ENCODE measurements around the gene KLHL4.
A peak's percentile ranks its signal among the peaks of the same experiment; 100 is the strongest.
"Not testable (repeated sequence)": the region's sequence is repeated elsewhere in the genome, so short reads cannot be mapped to it uniquely, and the experiment has no call there.

The KLHL4 gene

DNA sequence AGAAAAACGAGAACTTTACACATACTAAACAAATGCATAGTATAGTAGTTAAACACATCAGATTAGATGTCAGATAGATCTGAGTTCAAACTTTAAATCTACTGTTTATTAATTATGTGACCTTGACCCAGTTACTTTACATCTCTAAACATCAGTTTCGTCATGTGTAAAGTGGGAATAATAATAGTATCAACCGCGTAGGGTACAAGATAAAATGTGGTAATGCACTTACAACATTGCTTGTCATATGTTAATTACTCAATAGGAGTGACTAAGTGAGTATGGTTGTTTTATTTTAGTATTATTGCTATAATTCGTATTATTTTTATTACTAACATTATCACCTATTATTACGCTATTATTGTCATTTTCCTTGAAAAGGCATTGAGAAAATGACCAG lies 144.2 kb downstream of the KLHL4 start:
- no peak for DNase-seq (ENCODE audit: low read depth)

DNA sequence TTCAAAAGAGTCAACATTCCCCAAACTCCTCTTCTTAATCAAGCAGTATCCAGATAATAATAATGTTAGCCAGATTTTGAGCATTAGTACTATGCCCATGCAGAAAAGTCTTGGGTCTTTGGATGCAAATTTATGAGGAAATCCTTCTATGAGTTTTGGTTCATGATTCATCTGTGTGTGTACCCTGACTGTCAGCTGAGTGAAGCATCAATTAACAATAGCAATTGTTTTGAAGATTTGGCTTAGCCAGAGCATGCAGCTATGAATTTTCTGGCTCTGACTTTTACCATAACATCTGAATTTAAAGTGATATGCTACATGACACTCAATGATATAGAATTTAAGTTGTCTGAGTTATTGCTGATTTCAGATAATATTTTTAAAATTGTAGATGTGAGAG lies 145.8 kb downstream of the KLHL4 start:
- no peak for DNase-seq (ENCODE audit: low read depth)

GRCh38 chrX:87664381-87664780 lies 146.8 kb downstream of the KLHL4 start:
- peak; percentile 4 for DNase-seq (ENCODE audit: low read depth)

DNA sequence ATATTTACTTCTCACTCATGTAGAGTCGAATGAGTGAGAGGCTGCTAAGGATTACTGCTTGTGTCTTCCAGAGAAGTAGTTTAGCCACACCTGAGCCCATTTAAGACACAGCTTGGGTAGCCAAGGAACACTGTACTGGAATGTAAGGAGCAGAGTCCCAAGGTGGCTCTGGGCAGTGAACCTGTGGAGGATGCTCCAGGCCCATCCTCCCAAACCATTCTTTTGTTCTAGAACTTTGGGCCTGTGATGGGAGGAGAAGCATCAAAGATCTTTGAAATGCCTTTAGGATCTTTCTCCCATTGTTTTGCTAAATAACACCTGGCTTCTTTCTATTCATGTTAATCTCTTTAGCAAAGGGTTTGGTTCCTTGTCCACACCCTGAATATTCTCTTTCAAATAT lies 162.2 kb downstream of the KLHL4 start:
- no peak for DNase-seq (ENCODE audit: low read depth)

- no peak for DNase-seq (ENCODE audit: low read depth)
Measured at GRCh38 chrX:87687703-87688102, 170.1 kb downstream of the KLHL4 start.

GRCh38 chrX:87688113-87688748 lies 170.6 kb downstream of the KLHL4 start:
- not testable (repeated sequence) for DNase-seq (ENCODE audit: low read depth)

DNA sequence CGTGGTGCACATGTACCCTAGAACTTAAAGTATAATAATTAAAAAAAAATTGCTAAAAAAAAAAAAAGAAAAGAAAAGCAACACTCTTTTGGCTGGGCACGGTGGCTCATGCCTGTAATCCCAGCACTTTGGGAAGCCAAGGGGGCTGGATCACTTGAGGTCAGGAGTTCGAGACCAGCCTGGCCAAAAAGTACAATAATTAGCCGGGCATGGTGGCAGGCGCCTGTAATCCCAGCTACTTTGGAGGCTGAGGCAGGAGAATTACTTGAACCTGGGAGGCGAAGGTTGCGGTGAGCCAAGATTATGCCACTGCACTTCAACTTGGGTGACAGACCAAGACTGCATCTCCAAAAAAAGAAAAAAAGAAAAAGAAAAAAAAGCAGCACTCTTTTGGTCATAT lies 171.6 kb downstream of the KLHL4 start:
- DNase-seq (ENCODE audit: low read depth): not testable (repeated sequence)

DNA sequence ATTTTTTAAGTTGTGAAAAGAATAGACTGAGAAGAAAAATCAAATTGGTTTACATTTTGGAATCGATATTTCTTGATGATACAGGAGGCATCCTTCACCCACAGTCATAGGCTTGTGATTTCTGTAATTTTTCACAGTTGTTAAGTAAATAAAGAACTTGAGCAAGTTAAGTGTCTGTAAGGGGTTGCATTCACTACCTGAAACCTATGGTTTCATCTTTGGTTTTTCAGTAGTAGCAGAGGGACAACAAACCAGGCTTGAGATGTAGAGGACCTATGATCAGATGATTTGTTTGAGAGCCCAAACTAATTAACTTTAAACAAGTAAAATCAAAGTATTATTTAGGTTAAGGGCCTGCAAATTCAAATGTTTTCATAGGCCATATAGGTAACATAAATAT lies 175.6 kb downstream of the KLHL4 start:
- DNase-seq (ENCODE audit: low read depth): no peak

GRCh38 chrX:87697409-87697808 lies 179.8 kb downstream of the KLHL4 start:
- DNase-seq (ENCODE audit: low read depth): no peak

- no peak for DNase-seq (ENCODE audit: low read depth)
Measured at GRCh38 chrX:87702795-87703194, 185.2 kb downstream of the KLHL4 start.

DNA sequence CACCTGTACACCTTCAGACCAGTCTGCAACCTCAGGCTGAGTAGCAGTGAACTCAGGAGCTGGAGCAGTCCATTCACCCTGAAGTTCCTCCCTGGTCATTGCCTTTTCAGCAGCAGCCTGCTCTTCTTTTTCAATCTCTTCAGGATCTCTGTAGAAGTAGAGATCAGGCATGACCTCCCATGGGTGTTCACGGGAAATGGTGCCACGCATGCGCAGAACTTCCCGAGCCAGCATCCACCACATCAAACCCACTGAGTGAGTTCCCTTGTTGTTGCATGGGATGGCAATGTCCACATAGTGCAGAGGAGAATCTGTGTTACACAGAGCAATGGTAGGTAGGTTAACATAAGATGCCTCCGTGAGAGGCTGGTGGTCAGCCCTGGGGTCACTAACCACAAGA lies 185.9 kb downstream of the KLHL4 start:
- DNase-seq (ENCODE audit: low read depth): not testable (repeated sequence)

GRCh38 chrX:87706134-87706533 lies 188.5 kb downstream of the KLHL4 start:
- no peak for DNase-seq (ENCODE audit: low read depth)

DNA sequence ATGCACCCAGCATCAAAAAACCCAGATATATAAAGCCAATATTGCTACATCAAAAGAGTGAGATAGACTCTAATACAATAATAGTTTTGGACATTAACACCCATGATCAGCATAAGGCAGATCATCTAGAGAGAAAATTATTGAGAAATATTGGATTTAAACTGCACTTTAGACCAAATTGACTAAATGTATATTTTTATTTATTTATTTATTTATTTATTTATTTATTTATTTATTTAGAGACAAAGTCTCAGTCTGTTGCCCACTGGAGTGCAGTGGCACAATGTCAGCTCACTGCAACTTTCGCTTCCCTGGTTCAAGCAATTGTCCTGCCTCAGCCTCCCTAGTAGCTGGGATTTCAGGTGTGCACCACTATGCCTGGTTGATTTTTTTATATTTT lies 193.0 kb downstream of the KLHL4 start:
- no peak for DNase-seq (ENCODE audit: low read depth)

Measured in ELR (cell line).